H1 (cell line): ENCODE results near the gene TNIK. TPM values are rescaled to one million over a fixed set of nuclear protein-coding genes. Genes with fewer than 3 reads are reported as not detected.

ENCODE experiments used
- CHD1 ChIP-seq: IDR thresholded peaks from 2 replicates; pipeline ENCODE4 v1.6.1; 2012; ENCODE audit warnings: low read depth, low read length, improper control_type of control experiment
- TBP ChIP-seq: IDR thresholded peaks from 2 replicates; pipeline ENCODE4 v1.6.1; 2011; ENCODE audit warnings: low read depth, low read length, improper control_type of control experiment
- polyA plus RNA-seq, 7 experiments: library from polyadenylated mRNA; depleted of rRNA in 3 of 7; stranded (reverse) in 5 of 7; unstranded in 2 of 7; fragments of >200 nt in 5 of 7; fragments of 200-250 nt in 2 of 7; gene quantifications; 1 replicate in 5 of 7; 2 replicates in 1 of 7; 4 replicates in 1 of 7; pipeline versions ENCODE4 v1.2.1 to v1.2.3, GENCODE V29; 2011 to 2013; ENCODE audit warnings: missing spikeins in 2 of 7, mixed read lengths in 2 of 7
- total RNA-seq: library from RNA; stranded (reverse); fragmentation: NEBNext Ultra II Directional; extraction: Animal tissue kit (Norgen Biotek cat#: 25700); gene quantifications from 2 replicates; pipeline ENCODE4 v1.2.1, GENCODE V29; 2021

The TNIK gene
- total and polyA plus RNA-seq, 2 of the 8 experiments (the other 6 are each of a cell fraction or from before 2014, with no cell fraction given): 7.4 to 42.0 TPM

- no peak for TF ChIP-seq TBP
- TF ChIP-seq CHD1: no peak
- TF ChIP-seq, all 59 proteins: peak for 0
Observed at GRCh38 chr3:171372694-171373093, 87.5 kb downstream of the TNIK start (continued).
